ENCODE results near the gene EFCAB6.

EFCAB6 gene

GRCh38 chr22:43755011-43755410 is 57.1 kb downstream of the EFCAB6 start:
- Mint-ChIP-seq H3K4me1 (no peaks in the 10 kb centered on the region), H3K9me3 (no peaks in the 10 kb centered on the region), H3K27ac (peak overlapping the region in 1 of 2 donors; percentile 49), H3K4me3 (no peak overlapping the region), H3K27me3 (peaks cover 20% of the 10 kb centered on the region)
- DNase-seq = no peak
- ATAC-seq = no peak

GRCh38 chr22:43754176-43754575 is 57.9 kb downstream of the EFCAB6 start:
- ATAC-seq = no peak
- Mint-ChIP-seq H3K27ac (no peak overlapping the region), H3K27me3 (peaks cover 20% of the 10 kb centered on the region)

GRCh38 chr22:43753688-43754087 is 58.4 kb downstream of the EFCAB6 start:
- Mint-ChIP-seq H3K4me3 (no peak overlapping the region), H3K4me1 (no peaks in the 10 kb centered on the region), H3K9me3 (no peaks in the 10 kb centered on the region), H3K27me3 (peaks cover 20% of the 10 kb centered on the region), H3K27ac (no peak overlapping the region)
- DNase-seq (no peak), ATAC-seq (no peak)

More at GRCh38 chr22:43754176-43754575, 57.9 kb downstream of the EFCAB6 start:
- no peaks in the 10 kb centered on the region for H3K4me1 Mint-ChIP-seq
- H3K9me3 Mint-ChIP-seq = no peaks in the 10 kb centered on the region
- H3K4me3 Mint-ChIP-seq = no peak overlapping the region
- no peak for DNase-seq

- peaks cover 20% of the 10 kb centered on the region for H3K27me3 Mint-ChIP-seq
- no peak for ATAC-seq
- no peak overlapping the region for H3K4me3 Mint-ChIP-seq
- no peaks in the 10 kb centered on the region for H3K9me3 Mint-ChIP-seq
- H3K27ac Mint-ChIP-seq = no peak overlapping the region
- no peaks in the 10 kb centered on the region for H3K4me1 Mint-ChIP-seq
- no peak for DNase-seq
These were observed 61.4 kb downstream of the EFCAB6 start for GRCh38 chr22:43750751-43751150.

GRCh38 chr22:43749473-43749872 is 62.6 kb downstream of the EFCAB6 start:
- H3K4me3 Mint-ChIP-seq = no peak overlapping the region
- H3K27me3 Mint-ChIP-seq = peaks cover 20% of the 10 kb centered on the region
- H3K27ac Mint-ChIP-seq = no peak overlapping the region
- H3K9me3 Mint-ChIP-seq = no peaks in the 10 kb centered on the region
- no peak for DNase-seq
- ATAC-seq = no peak
- no peaks in the 10 kb centered on the region for H3K4me1 Mint-ChIP-seq

GRCh38 chr22:43747877-43748276 is 64.2 kb downstream of the EFCAB6 start:
- H3K27ac Mint-ChIP-seq = no peak overlapping the region
- no peaks in the 10 kb centered on the region for H3K4me1 Mint-ChIP-seq
- DNase-seq = no peak
- no peak for ATAC-seq
- no peaks in the 10 kb centered on the region for H3K9me3 Mint-ChIP-seq
- no peak overlapping the region for H3K4me3 Mint-ChIP-seq
- peaks cover 27% of the 10 kb centered on the region for H3K27me3 Mint-ChIP-seq

GRCh38 chr22:43747058-43747457 is 65.0 kb downstream of the EFCAB6 start:
- Mint-ChIP-seq H3K4me3 (no peak overlapping the region), H3K9me3 (no peaks in the 10 kb centered on the region), H3K4me1 (no peaks in the 10 kb centered on the region), H3K27me3 (peaks cover 19% of the 10 kb centered on the region), H3K27ac (no peak overlapping the region)
- ATAC-seq = no peak
- no peak for DNase-seq

- H3K4me1 Mint-ChIP-seq = no peaks in the 10 kb centered on the region
- H3K27me3 Mint-ChIP-seq = peaks cover 11% of the 10 kb centered on the region
- H3K27ac Mint-ChIP-seq = no peak overlapping the region
- H3K9me3 Mint-ChIP-seq = no peaks in the 10 kb centered on the region
- H3K4me3 Mint-ChIP-seq = no peak overlapping the region
- no peak for DNase-seq
- ATAC-seq = no peak
These were observed 66.2 kb downstream of the EFCAB6 start for GRCh38 chr22:43745783-43746356.

GRCh38 chr22:43745411-43745770 is 66.7 kb downstream of the EFCAB6 start:
- no peak for DNase-seq
- Mint-ChIP-seq H3K4me1 (no peaks in the 10 kb centered on the region), H3K9me3 (no peaks in the 10 kb centered on the region), H3K27me3 (peaks cover 11% of the 10 kb centered on the region), H3K4me3 (no peak overlapping the region), H3K27ac (no peak overlapping the region)
- no peak for ATAC-seq

GRCh38 chr22:43744700-43745410 is 67.2 kb downstream of the EFCAB6 start:
- ATAC-seq (no peak), DNase-seq (no peak)
- Mint-ChIP-seq H3K27ac (no peak overlapping the region), H3K27me3 (peaks cover 11% of the 10 kb centered on the region), H3K4me1 (no peaks in the 10 kb centered on the region), H3K9me3 (no peaks in the 10 kb centered on the region), H3K4me3 (no peak overlapping the region)

- DNase-seq (no peak), ATAC-seq (no peak)
- Mint-ChIP-seq H3K4me3 (no peak overlapping the region), H3K27ac (no peak overlapping the region), H3K9me3 (no peaks in the 10 kb centered on the region), H3K4me1 (no peaks in the 10 kb centered on the region), H3K27me3 (peaks cover 11% of the 10 kb centered on the region)
These were observed 68.0 kb downstream of the EFCAB6 start for GRCh38 chr22:43743929-43744643.

GRCh38 chr22:43743131-43743530 is 69.0 kb downstream of the EFCAB6 start:
- Mint-ChIP-seq H3K4me1 (no peaks in the 10 kb centered on the region), H3K9me3 (no peaks in the 10 kb centered on the region), H3K27ac (no peak overlapping the region), H3K4me3 (no peak overlapping the region), H3K27me3 (peaks cover 11% of the 10 kb centered on the region)
- DNase-seq = no peak
- no peak for ATAC-seq

GRCh38 chr22:43742154-43742950 is 69.8 kb downstream of the EFCAB6 start:
- peaks cover 11% of the 10 kb centered on the region for H3K27me3 Mint-ChIP-seq

GRCh38 chr22:43740587-43741270 is 71.4 kb downstream of the EFCAB6 start:
- no peak overlapping the region for H3K27ac Mint-ChIP-seq
- H3K27me3 Mint-ChIP-seq = peaks cover 11% of the 10 kb centered on the region
- H3K4me3 Mint-ChIP-seq = no peak overlapping the region
- DNase-seq = no peak
- H3K9me3 Mint-ChIP-seq = no peaks in the 10 kb centered on the region
- no peak for ATAC-seq
- no peaks in the 10 kb centered on the region for H3K4me1 Mint-ChIP-seq

More at GRCh38 chr22:43742154-43742950, 69.8 kb downstream of the EFCAB6 start:
- H3K4me3 Mint-ChIP-seq = no peak overlapping the region
- peak overlapping the region in 1 of 2 donors; percentile 23 for H3K27ac Mint-ChIP-seq
- DNase-seq (no peak), ATAC-seq (no peak)
- H3K9me3 Mint-ChIP-seq = no peaks in the 10 kb centered on the region
- no peaks in the 10 kb centered on the region for H3K4me1 Mint-ChIP-seq

GRCh38 chr22:43739851-43740379 is 72.2 kb downstream of the EFCAB6 start:
- Mint-ChIP-seq H3K4me1 (no peaks in the 10 kb centered on the region), H3K27ac (no peak overlapping the region), H3K9me3 (no peaks in the 10 kb centered on the region), H3K27me3 (peaks cover 11% of the 10 kb centered on the region), H3K4me3 (no peak overlapping the region)
- ATAC-seq = no peak
- DNase-seq = no peak
